ENCODE results near the gene DACT2.

GRCh38 chr6:168363811-168364792, 44.5 kb upstream of the DACT2 start:
- TF ChIP-seq POLR2AphosphoS5 (IDR thresholded peaks at IDR 0.05; ENCODE audit: low read depth, low read length) (no peak), POLR2A (IDR thresholded peaks at IDR 0.05; ENCODE audit: low read depth, low read length) (no peak)

Data from GM12891 (cell line).